ENCODE measurements around the gene RASSF5.

- TF ChIP-seq CTCF (IDR thresholded peaks at IDR 0.05 in 2 of 3, conservative IDR thresholded peaks at IDR 0.05 in 1 of 3; ENCODE audit: control insufficient read depth in 2 of 3, extremely low read depth in 1 of 3, insufficient read depth in 1 of 3, low read depth in 3 of 3, low read length in 3 of 3) (no peak), RFX5 (IDR thresholded peaks at IDR 0.05; ENCODE audit: low read depth, low read length) (no peak), MXI1 (IDR thresholded peaks at IDR 0.05; ENCODE audit: low read depth, low read length) (no peak)
Observed at GRCh38 chr1:206472024-206472423, 35.3 kb upstream of the RASSF5 start.
